Natural killer cell treated with Interleukin-12 subunit alpha and Interleukin-12 subunit beta and Interleukin-15 and Interleukin-18, amount 100 ng/mL, for 72 hours (primary cell): ENCODE measurements around the gene BANF2. TPM values are rescaled to one million over a fixed set of nuclear protein-coding genes. Genes with fewer than 3 reads are reported as not detected.

ENCODE experiments used
- ATAC-seq, 2 donors: fragments of 150-1000 bp; cut with Tn5 transposase in 1 of 2; sonication (Bioruptor Pico), chemical (Tn5 transposase) in 1 of 2; 2 replicates each; pipeline ENCODE4 v1.10.0; 2021
- DNase-seq: peaks from one replicate; pipeline ENCODE4 v3.0.0; 2022; ENCODE audit warnings: low spot score
- H3K27ac Mint-ChIP-seq, 2 donors: 1 replicate in 1 of 2; 2 replicates in 1 of 2; pipeline ENCODE4 v1.8.0; 2022; ENCODE audit warnings: mixed read lengths in 2 of 2, mild to moderate bottlenecking in 1 of 2, moderate library complexity in 1 of 2
- H3K27me3 Mint-ChIP-seq, 2 donors: 1 replicate in 1 of 2; 2 replicates in 1 of 2; pipeline ENCODE4 v1.8.0; 2022; ENCODE audit warnings: mixed read lengths in 2 of 2
- H3K36me3 Mint-ChIP-seq: one replicate; pipeline ENCODE4 v1.8.0; 2022; ENCODE audit warnings: mixed read lengths
- H3K4me1 Mint-ChIP-seq, 2 donors: 1 replicate in 1 of 2; 2 replicates in 1 of 2; pipeline ENCODE4 v1.8.0; 2022; ENCODE audit warnings: low read depth in 2 of 2, mixed read lengths in 2 of 2, mild to moderate bottlenecking in 1 of 2
- H3K4me3 Mint-ChIP-seq: one replicate; pipeline ENCODE4 v1.8.0; 2022; ENCODE audit warnings: mixed read lengths
- H3K9me3 Mint-ChIP-seq: 2 replicates; pipeline ENCODE4 v1.8.0; 2022; ENCODE audit warnings: mixed read lengths
- total RNA-seq, 2 donors: library from RNA; stranded (reverse); gene quantifications; one replicate each; pipeline ENCODE4 v1.2.3, GENCODE V29; 2022

Gene BANF2
- total RNA-seq, 2 donors from 2014 or later, result not detected

DNA sequence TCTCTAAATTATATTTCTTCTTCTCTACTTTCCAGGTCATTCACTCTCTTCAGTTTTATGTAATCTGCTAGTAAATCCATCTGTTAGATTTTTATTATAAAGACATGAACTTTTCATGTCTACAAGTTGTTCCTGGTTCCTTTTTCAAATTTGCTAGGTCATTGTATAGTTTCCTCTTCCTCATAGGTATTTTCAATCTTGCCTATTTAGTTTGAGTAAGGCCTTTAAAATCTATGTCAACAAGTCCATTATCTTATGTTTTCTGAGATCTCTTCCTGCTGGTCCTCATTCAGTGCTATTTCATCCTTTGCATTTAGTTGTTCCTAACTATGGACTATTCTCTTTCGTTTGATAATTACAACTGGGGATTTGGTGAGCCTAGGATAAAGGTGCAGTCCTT, 28.8 kb upstream of the BANF2 start:
- Mint-ChIP-seq H3K4me3 (no peak overlapping the region), H3K36me3 (peaks cover 16% of the 10 kb centered on the region), H3K27ac (no peak overlapping the region), H3K9me3 (no peaks in the 10 kb centered on the region), H3K4me1 (peaks cover 58 to 61% of the 10 kb centered on the region in 2 donors), H3K27me3 (no peaks in the 10 kb centered on the region)
- ATAC-seq (no peak), DNase-seq (no peak)

DNA sequence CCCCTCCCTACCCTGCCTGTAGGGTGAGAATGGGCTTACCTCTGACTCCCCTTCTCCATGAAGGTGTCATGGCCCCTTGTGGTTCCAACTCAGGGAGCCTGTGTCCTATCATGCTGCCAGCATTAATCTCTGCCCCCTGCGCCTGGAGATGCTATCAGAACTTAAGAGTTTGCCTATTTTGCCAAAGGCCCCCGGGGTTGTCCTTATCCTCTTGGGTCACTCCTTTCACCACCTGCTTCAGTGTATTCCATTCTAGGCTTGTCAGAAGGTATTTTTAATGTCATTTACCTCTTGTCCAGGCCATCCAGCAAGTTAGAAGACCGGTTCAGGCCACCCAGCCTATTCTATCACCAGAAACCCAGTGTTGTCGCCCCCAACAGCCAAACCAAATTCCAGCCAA, 28.2 kb upstream of the BANF2 start:
- DNase-seq (no peak), ATAC-seq (no peak)
- H3K36me3 Mint-ChIP-seq, result peaks cover 16% of the 10 kb centered on the region
- no peak overlapping the region for H3K27ac Mint-ChIP-seq
- no peaks in the 10 kb centered on the region for H3K9me3 Mint-ChIP-seq
- no peak overlapping the region for H3K4me3 Mint-ChIP-seq
- no peaks in the 10 kb centered on the region for H3K27me3 Mint-ChIP-seq
- H3K4me1 Mint-ChIP-seq, result peaks cover 54 to 58% of the 10 kb centered on the region in 2 donors

DNA sequence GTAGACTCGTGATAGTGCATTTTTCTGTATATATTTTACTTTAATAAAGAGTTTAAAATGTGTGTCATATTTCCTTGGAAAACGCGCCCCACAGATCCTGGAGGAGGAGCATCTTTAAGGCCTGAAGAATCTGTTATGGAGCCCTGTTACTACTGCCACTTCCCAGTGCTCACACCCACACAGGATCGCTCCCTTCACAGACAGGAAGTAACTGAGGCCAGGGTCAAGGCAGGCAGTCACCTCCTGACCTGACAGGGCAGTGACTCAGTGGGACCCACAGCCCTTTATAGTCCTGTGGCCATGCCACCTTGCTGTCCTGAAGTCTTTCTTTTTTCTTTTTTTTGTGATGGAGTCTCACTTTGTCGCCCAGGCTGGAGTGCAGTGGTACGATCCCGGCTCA, 26.7 kb upstream of the BANF2 start:
- DNase-seq, result no peak
- no peak for ATAC-seq
- Mint-ChIP-seq H3K27me3 (no peaks in the 10 kb centered on the region), H3K9me3 (no peaks in the 10 kb centered on the region), H3K4me1 (peaks cover 44 to 47% of the 10 kb centered on the region in 2 donors), H3K27ac (peak overlapping the region in 1 of 2 donors; percentile 6), H3K36me3 (peaks cover 8% of the 10 kb centered on the region), H3K4me3 (no peak overlapping the region)

DNA sequence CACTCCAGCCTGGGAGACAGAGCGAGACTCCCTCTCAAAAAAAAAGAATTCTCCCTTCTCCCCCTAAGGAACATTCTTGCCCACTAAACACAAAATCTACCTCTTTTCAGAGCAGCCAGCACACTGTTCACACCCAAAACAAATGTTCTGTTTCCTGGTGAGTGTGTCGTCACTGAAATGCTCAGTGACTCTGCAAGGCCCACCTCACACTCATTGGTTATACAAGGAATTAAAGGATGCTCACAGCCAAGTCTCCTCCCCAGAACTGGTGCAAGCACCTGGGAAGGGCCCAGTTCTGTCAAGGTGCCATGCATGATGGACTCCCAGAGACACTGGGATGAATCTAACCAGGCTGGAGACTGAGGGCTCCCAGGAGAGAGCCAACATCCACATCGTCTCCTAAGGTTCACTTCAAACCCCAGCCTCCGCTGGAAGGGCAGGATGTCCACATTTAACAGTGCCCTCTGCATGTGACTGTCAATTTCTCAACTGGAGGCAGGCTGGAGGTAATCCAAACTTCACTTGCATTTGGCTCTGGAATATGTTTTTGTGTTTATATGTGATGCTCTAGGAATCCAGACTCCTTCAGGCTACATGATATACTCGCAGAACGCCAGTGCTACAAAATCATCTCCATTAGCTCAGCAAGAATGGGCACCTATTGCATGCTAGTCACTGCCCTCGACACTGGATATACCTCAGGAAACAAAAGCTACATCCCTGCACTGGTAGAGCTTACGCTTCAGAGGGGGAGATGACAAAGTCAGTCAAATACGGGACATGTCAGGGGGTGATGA, 24.8 kb upstream of the BANF2 start:
- H3K9me3 Mint-ChIP-seq, result no peaks in the 10 kb centered on the region
- DNase-seq, result no peak
- H3K4me3 Mint-ChIP-seq, result no peak overlapping the region
- peaks cover 8% of the 10 kb centered on the region for H3K36me3 Mint-ChIP-seq
- peaks cover 52 to 53% of the 10 kb centered on the region in 2 donors for H3K4me1 Mint-ChIP-seq
- no peak for ATAC-seq
- no peaks in the 10 kb centered on the region for H3K27me3 Mint-ChIP-seq
- H3K27ac Mint-ChIP-seq, result no peak overlapping the region

DNA sequence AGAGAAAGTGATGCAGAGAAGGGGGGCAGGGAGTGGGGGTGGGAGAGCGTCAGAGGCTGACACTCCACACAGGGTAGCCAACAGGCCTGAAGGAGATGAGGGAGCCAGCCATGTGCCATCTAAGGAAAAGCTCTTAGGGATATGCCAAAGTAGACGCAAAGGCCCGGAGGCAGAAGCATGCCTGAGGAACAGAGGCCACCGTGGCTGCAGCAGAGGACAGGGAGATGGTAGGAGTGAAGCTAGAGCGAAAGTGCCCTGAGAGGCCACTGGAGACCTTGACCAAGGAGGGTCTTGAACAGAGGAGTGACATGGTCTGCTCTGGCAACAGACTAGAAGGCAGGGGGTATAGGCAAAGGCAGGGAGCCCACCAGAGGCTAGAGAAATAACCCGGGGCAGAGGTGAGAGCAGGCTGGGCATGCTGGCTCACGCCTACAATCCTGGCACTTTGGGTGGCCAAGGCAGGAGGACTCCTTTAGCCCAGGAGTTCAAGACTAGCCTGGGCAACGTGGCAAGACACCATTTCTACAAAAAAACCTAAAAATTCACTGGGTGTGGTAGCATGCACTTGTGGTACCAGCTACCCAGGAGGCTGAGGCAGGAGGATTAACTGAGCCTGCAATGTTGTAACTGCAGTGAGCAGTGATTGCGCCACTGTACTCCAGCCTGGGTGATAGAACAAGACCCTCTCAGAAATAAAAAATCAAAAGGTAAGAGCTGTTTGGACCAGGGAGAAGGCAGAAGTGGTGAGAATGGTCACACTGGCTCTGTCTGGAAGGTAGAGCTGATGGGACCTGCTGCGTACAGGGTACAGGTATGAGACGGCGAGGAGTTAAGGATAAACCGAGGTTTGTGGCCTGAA, 24.0 kb upstream of the BANF2 start:
- H3K4me3 Mint-ChIP-seq, result no peak overlapping the region
- DNase-seq (no peak), ATAC-seq (no peak)
- H3K27ac Mint-ChIP-seq, result peak overlapping the region in 1 of 2 donors; percentile 68
- H3K9me3 Mint-ChIP-seq, result no peaks in the 10 kb centered on the region
- H3K36me3 Mint-ChIP-seq, result peaks cover 4% of the 10 kb centered on the region
- H3K27me3 Mint-ChIP-seq, result no peaks in the 10 kb centered on the region
- H3K4me1 Mint-ChIP-seq, result peaks cover 52 to 54% of the 10 kb centered on the region in 2 donors

DNA sequence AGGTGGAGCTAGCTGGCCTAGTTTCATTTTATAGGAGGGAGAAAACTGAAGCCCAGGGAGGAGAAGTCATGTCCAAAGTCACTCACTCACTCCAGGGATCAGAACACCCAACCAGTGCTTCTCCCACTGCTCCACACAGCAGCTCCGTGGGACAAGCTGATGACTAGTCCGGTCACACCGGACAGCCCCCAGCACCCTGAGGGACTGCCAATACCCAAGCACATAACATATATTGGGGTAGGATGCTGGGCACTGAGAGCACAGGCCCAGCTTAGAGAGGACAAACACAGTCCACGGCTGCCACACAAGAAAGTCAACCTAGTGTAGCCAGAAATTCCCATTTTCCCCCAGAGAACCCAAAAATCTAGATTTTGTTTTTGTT, 23.4 kb upstream of the BANF2 start:
- Mint-ChIP-seq H3K4me3 (no peak overlapping the region), H3K27ac (peak overlapping the region in 1 of 2 donors; percentile 68), H3K36me3 (no peaks in the 10 kb centered on the region), H3K4me1 (peaks cover 46 to 48% of the 10 kb centered on the region in 2 donors), H3K9me3 (no peaks in the 10 kb centered on the region), H3K27me3 (no peaks in the 10 kb centered on the region)
- no peak for DNase-seq
- ATAC-seq, result no peak

DNA sequence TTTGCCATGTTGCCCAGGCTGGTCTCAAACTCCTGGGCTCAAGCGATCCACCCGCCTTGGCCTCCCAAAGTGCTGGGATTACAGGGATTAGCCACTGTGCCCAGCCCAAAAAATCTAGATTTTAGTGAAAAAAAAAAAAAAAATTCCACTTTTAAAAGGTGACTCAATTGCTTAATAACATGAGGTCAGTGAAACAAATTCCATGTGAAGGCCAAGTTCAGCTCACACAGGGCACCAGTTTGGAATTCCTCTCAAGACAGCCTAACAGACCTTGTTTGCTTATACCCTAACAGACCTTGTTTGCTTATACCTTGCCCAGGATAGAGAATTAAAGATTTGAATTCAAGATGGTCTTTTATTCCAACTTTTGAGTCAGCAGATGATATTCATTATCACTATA, 22.8 kb upstream of the BANF2 start:
- no peaks in the 10 kb centered on the region for H3K27me3 Mint-ChIP-seq
- no peak overlapping the region for H3K4me3 Mint-ChIP-seq
- no peak for DNase-seq
- H3K36me3 Mint-ChIP-seq, result no peaks in the 10 kb centered on the region
- peaks cover 43 to 44% of the 10 kb centered on the region in 2 donors for H3K4me1 Mint-ChIP-seq
- H3K27ac Mint-ChIP-seq, result no peak overlapping the region
- H3K9me3 Mint-ChIP-seq, result no peaks in the 10 kb centered on the region
- ATAC-seq, result no peak

DNA sequence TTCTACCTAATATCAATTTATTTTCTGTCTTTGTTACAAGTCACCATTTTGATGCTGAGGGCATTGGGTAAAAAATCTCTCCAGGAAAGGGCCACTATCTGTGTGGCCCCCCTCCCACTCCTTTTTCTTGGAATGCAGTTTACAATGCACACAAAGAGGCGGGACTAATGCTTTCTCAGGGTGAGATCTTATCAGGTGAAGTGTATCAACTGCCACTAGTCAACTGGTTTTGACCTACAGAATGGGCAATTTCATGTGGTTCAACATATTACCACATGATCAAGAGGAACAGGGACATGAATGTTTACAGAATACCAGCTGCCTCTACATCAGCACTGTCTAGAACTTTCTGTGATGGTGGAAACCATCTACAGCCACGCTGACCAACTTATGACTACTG, 21.5 kb upstream of the BANF2 start:
- peaks cover 0 to 7% of the 10 kb centered on the region in 2 donors for H3K27me3 Mint-ChIP-seq
- no peaks in the 10 kb centered on the region for H3K36me3 Mint-ChIP-seq
- H3K4me3 Mint-ChIP-seq, result no peak overlapping the region
- H3K9me3 Mint-ChIP-seq, result no peaks in the 10 kb centered on the region
- peaks cover 46% of the 10 kb centered on the region in 2 donors for H3K4me1 Mint-ChIP-seq
- ATAC-seq (no peak), DNase-seq (no peak)
- H3K27ac Mint-ChIP-seq, result no peak overlapping the region

DNA sequence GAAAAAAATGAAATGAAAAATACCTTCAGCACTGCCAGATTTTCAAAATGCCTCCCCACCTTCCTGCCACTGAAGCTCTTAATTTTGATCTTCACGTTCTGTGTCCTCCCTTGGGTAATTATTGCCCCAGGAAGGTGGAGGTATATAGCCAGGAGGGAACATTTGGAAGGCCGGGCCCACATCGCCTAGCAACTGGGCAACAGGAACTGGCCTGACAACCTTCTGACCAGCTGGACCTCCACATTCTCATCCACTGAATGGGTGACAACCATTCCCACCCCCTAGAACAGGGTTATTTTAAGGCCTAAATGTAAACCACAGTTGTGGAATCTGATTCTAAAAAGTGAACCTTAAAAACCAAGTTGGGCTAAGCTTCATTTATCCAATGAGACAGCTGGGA, 20.9 kb upstream of the BANF2 start:
- no peaks in the 10 kb centered on the region for H3K36me3 Mint-ChIP-seq
- no peak for DNase-seq
- ATAC-seq, result no peak
- H3K4me3 Mint-ChIP-seq, result peak overlapping the region; percentile 90
- no peaks in the 10 kb centered on the region for H3K9me3 Mint-ChIP-seq
- H3K27me3 Mint-ChIP-seq, result peaks cover 2 to 12% of the 10 kb centered on the region in 2 donors
- H3K27ac Mint-ChIP-seq, result no peak overlapping the region
- peaks cover 46 to 47% of the 10 kb centered on the region in 2 donors for H3K4me1 Mint-ChIP-seq

DNA sequence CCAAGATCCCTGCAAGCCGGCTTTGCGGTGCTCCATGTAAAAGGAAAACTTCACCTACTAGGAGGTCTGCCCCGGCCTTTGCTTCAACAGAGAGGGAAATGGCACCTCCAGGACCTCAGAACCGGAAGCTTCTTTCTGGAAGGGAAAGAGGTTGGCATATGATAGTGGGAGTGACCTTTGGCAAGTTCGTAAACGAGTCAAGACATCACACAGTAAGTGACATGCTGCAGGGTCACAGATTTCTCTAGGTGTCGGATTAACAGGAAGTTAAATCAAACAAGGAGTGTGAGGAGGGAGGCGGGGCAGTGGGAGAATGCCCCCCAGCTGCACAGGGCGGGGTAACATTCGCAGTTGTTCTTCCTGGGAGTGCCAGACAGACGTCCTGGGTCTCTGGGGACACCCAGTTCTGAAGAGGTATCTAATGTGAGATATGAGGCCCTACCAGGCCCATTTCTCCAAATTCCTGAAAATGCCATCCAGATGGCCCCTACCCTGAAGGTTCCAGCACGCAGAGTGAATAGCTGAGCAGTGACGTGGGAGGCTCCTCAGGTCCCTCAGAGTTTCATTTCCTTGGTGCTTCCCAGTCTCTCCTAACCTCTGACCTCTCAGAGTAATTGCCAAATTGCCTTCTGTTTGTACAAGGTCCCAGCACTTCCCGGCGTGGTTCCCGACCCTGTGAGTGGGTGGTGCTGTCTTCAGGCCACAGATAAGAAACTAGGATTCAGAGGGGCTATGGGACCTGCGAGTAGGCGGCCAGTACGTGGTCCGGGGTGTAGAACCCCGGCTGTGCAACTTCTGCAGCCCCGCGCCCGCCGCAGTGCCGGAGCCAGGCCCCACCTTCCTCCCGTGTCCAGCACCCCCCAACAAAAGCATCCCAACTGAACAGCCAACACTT, 19.6 kb upstream of the BANF2 start:
- Mint-ChIP-seq H3K4me1 (peaks cover 38 to 40% of the 10 kb centered on the region in 2 donors), H3K27ac (peak overlapping the region; percentile 86 to 94), H3K4me3 (peak overlapping the region; percentile 90), H3K36me3 (no peaks in the 10 kb centered on the region), H3K27me3 (peaks cover 12 to 20% of the 10 kb centered on the region in 2 donors), H3K9me3 (no peaks in the 10 kb centered on the region)
- ATAC-seq (no peak), DNase-seq (no peak)

DNA sequence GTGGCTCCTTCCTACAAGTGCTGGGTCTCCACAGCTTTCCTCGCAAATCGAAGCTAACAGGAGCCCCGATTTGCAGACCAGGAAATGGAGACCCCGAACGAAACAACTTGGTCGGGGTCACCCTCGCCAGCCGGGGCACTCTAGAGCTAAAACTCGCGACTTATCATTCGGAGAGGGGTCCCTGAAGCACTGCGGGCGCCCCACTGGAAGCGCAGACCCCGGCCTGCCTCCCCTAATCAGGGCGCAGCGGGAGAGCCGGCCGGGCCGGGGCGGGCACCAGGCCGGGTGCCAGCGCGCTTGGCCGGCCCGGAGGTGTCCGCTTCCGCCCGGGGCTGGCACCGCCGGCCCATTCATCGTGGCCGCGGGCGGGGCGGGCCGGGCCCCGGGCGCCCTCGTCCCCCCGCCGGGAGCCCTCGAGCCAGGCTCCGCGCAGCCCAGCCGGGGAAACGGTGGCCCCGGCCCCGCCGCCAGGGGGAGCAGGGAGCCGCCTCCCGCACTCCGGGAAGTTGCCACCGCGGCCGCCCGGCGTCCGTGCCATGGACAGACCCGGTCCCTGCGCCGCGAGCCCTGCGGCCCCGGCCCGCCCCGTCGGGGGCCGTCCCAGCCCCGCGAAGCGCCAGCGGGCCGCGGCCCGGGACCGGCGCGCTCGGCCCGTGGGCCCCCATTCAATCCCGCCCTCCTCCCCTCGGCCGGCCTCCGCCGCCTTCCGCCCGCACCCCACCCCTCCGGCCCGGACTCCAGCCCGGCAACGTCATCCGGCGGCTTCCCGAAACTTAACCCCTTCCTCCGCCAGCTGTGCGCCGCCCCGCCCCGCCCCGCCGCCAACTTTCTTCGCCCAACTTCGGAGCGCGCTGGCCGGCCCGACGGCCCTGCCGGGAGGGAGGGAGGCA, 18.7 kb upstream of the BANF2 start:
- Mint-ChIP-seq H3K36me3 (no peaks in the 10 kb centered on the region), H3K9me3 (no peaks in the 10 kb centered on the region), H3K27ac (peak overlapping the region; percentile 86 to 94), H3K4me3 (peak overlapping the region; percentile 90), H3K4me1 (peaks cover 29 to 35% of the 10 kb centered on the region in 2 donors), H3K27me3 (peaks cover 18 to 24% of the 10 kb centered on the region in 2 donors)
- DNase-seq (peak; percentile 86), ATAC-seq (peak; percentile 52 to 56)

DNA sequence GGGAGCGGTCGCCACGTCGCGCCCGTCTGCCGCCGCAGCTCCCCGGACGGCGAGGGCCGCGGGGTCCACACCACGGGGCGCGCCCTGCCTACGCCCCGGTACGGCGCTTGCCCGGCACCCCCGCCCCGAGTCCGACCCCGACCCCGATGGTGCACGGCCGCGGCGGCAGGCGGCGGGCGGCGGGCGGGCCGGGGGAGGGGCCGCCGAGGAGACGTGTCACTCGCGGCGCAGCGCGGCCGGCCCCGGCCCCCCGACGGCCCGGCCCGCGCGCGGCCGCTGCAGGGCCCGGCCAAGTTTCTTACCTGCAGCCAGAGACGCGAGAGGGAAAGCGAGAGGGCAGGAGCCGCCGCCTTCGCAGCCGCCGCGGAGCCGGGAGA, 18.1 kb upstream of the BANF2 start:
- H3K4me3 Mint-ChIP-seq, result peak overlapping the region; percentile 85

More for the DNA sequence above, 18.1 kb upstream of the BANF2 start:
- H3K27me3 Mint-ChIP-seq, result peaks cover 23 to 30% of the 10 kb centered on the region in 2 donors
- H3K36me3 Mint-ChIP-seq, result no peaks in the 10 kb centered on the region
- peak overlapping the region; percentile 66 to 77 for H3K27ac Mint-ChIP-seq
- peaks cover 28 to 33% of the 10 kb centered on the region in 2 donors for H3K4me1 Mint-ChIP-seq
- ATAC-seq (peak; percentile 7 to 14), DNase-seq (no peak)
- no peaks in the 10 kb centered on the region for H3K9me3 Mint-ChIP-seq
